A172 (cell line): ENCODE results near the gene CIDEC. TPM values are rescaled to one million over a fixed set of nuclear protein-coding genes. Genes with fewer than 3 reads are reported as not detected.

Source experiments
- total RNA-seq: library from RNA; depleted of rRNA; stranded (reverse); fragments of >200 nt; shearing (Covaris generic); gene quantifications from 2 replicates; pipeline ENCODE4 v1.2.3, GENCODE V29; 2014; rRNA removed

CIDEC gene
- total RNA-seq, 1 experiment from 2014 or later, result not detected

Other genes starting within 250 kb of the CIDEC start
- gene MTMR14, start 230.7 kb downstream of the CIDEC start, total RNA-seq, result 41.3 and 54.1 TPM in 2 replicates
- gene CPNE9, start 176.4 kb downstream of the CIDEC start, total RNA-seq, result not detected in 2 replicates
- gene BRPF1, start 148.5 kb downstream of the CIDEC start, total RNA-seq, result 13.8 and 18.4 TPM in 2 replicates
- gene OGG1, start 130.3 kb downstream of the CIDEC start, total RNA-seq, result 27.5 and 37.9 TPM in 2 replicates
- gene CAMK1, start 110.3 kb downstream of the CIDEC start, total RNA-seq, result 78.3 and 82.6 TPM in 2 replicates
- gene TADA3, start 87.8 kb downstream of the CIDEC start, total RNA-seq, result 150 and 167 TPM in 2 replicates
- 196 and 274 TPM in 2 replicates for gene ARPC4, start 87.2 kb downstream of the CIDEC start, total RNA-seq
- gene TTLL3, start 70.0 kb downstream of the CIDEC start, total RNA-seq, result 10.2 and 15.6 TPM in 2 replicates
- gene RPUSD3, start 36.2 kb downstream of the CIDEC start, total RNA-seq, result 50.4 and 56.3 TPM in 2 replicates
- 40.5 and 56.0 TPM in 2 replicates for gene JAGN1, start 10.4 kb upstream of the CIDEC start, total RNA-seq
- gene IL17RE, start 22.6 kb upstream of the CIDEC start, total RNA-seq, result 0.81 and 1.3 TPM in 2 replicates
- 50.6 and 58.7 TPM in 2 replicates for gene IL17RC, start 36.8 kb upstream of the CIDEC start, total RNA-seq
- gene CRELD1, start 53.6 kb upstream of the CIDEC start, total RNA-seq, result 14.5 and 16.1 TPM in 2 replicates
- gene PRRT3, start 72.2 kb upstream of the CIDEC start, total RNA-seq, result 3.4 and 4.2 TPM in 2 replicates
- gene EMC3, start 106.6 kb upstream of the CIDEC start, total RNA-seq, result 108 and 130 TPM in 2 replicates
- gene FANCD2, start 146.2 kb upstream of the CIDEC start, total RNA-seq, result 36.1 and 41.3 TPM in 2 replicates
- not detected in 2 replicates for gene FANCD2OS, start 228.0 kb upstream of the CIDEC start, total RNA-seq
- 133 and 146 TPM in 2 replicates for gene BRK1, start 235.4 kb upstream of the CIDEC start, total RNA-seq